HL-60 (cell line): ENCODE data around the gene RAP1GAP.
"Not testable (repeated sequence)": the region's sequence is repeated elsewhere in the genome, so short reads cannot be mapped to it uniquely, and the experiment has no call there.

Experiments
- DNase-seq, 2 experiments: peaks; one replicate each; pipeline ENCODE4 v3.0.0-alpha.2; 2010 to 2020; ENCODE audit warnings: low read depth in 1 of 2, low spot score in 1 of 2
- H3K27ac ChIP-seq: fragments of 250-450 bp; sonication (Bioruptor Pico); replicated peaks from 2 replicates; pipeline ENCODE4 v1.5.1; 2020; ENCODE audit warnings: mild to moderate bottlenecking, moderate library complexity
- H3K27me3 ChIP-seq: fragments of 250-450 bp; sonication (Bioruptor Pico); 2 replicates; pipeline ENCODE4 v1.5.1; 2021; ENCODE audit warnings: mild to moderate bottlenecking, moderate library complexity; ENCODE audit not compliant: insufficient read depth, poor library complexity, severe bottlenecking
- H3K4me3 ChIP-seq: replicated peaks from 2 replicates; pipeline ENCODE4 v1.5.1; 2011; ENCODE audit warnings: mild to moderate bottlenecking, control low read depth, low read length; ENCODE audit not compliant: insufficient read depth
- CTCF ChIP-seq: IDR thresholded peaks from one replicate; pipeline ENCODE4 v1.5.1; 2011; ENCODE audit warnings: low read length, control low read depth, inconsistent platforms; ENCODE audit not compliant: insufficient read depth
- GABPA ChIP-seq: IDR thresholded peaks from 2 replicates; pipeline ENCODE4 v1.6.1; 2012; ENCODE audit warnings: low read depth
- POLR2AphosphoS5 ChIP-seq: IDR thresholded peaks from 2 replicates; pipeline ENCODE4 v1.6.1; 2012; ENCODE audit warnings: low read depth
- REST ChIP-seq: IDR thresholded peaks from 2 replicates; pipeline ENCODE4 v1.6.1; 2012; ENCODE audit warnings: low read depth; ENCODE audit not compliant: insufficient replicate concordance
- SPI1 ChIP-seq: IDR thresholded peaks from 2 replicates; pipeline ENCODE4 v1.6.1; 2012; ENCODE audit warnings: low read depth, mild to moderate bottlenecking, borderline replicate concordance

RAP1GAP gene

GRCh38 chr1:21568006-21568746, 101.0 kb downstream of the RAP1GAP start:
- no peak for DNase-seq
- Histone ChIP-seq H3K27me3 (no peaks in the 10 kb centered on the region), H3K27ac (no peak overlapping the region), H3K4me3 (no peak overlapping the region)
- TF ChIP-seq GABPA (no peak), SPI1 (no peak), CTCF (no peak), REST (no peak), POLR2AphosphoS5 (no peak)

GRCh38 chr1:21567241-21568005, 101.7 kb downstream of the RAP1GAP start:
- TF ChIP-seq REST (no peak), POLR2AphosphoS5 (no peak), GABPA (no peak), CTCF (no peak), SPI1 (no peak)

GRCh38 chr1:21566361-21566760, 102.8 kb downstream of the RAP1GAP start:
- DNase-seq, H3K4me3 ChIP-seq, H3K27me3 ChIP-seq, H3K27ac ChIP-seq: not testable (repeated sequence)

More at GRCh38 chr1:21567241-21568005, 101.7 kb downstream of the RAP1GAP start:
- no peak for DNase-seq
- Histone ChIP-seq H3K27me3 (no peaks in the 10 kb centered on the region), H3K27ac (no peak overlapping the region), H3K4me3 (no peak overlapping the region)

- no peak for DNase-seq
- Histone ChIP-seq H3K27ac (no peak overlapping the region), H3K27me3 (no peaks in the 10 kb centered on the region), H3K4me3 (no peak overlapping the region)
- TF ChIP-seq CTCF = no peak
- TF ChIP-seq REST = no peak
- TF ChIP-seq GABPA = no peak
- TF ChIP-seq POLR2AphosphoS5 = no peak
- no peak for TF ChIP-seq SPI1
Observed at GRCh38 chr1:21565285-21565684, 103.9 kb downstream of the RAP1GAP start.
